CD4-positive, alpha-beta T cell (primary cell): ENCODE results near the gene TENM4. TPM values are rescaled to one million over a fixed set of nuclear protein-coding genes. Genes with fewer than 3 reads are reported as not detected.

Source experiments
- ATAC-seq: fragments of 200-7000 bp; cut with Tn5 transposase; one replicate; pipeline ENCODE4 v1.10.0; 2022; ENCODE audit warnings: mild to moderate bottlenecking; ENCODE audit not compliant: poor library complexity
- CTCF ChIA-PET: fragments of 350-600 bp; sonication (Branson Sonifier 250); formaldehyde crosslinking; loops from one replicate; lab custom pipeline; 2021; ENCODE audit warnings: antibody characterized with exemption, inconsistent platforms; lab: Charles Lee
- POLR2A ChIA-PET: fragments of 350-600 bp; sonication (Branson Sonifier 250); formaldehyde crosslinking; loops from one replicate; lab custom pipeline; 2021; ENCODE audit warnings: antibody characterized with exemption, inconsistent platforms; lab: Charles Lee
- DNase-seq, 14 experiments: peaks; one replicate each; pipeline ENCODE4 v3.0.0-alpha.2; 2013 to 2020; ENCODE audit warnings: mixed read lengths in 2 of 14
- H3K27ac ChIP-seq, 2 donors: one replicate each; pipeline versions ENCODE4 v1.5.1 to v1.7.0; 2013; ENCODE audit warnings: low read length in 2 of 2, low read depth in 1 of 2, mild to moderate bottlenecking in 1 of 2
- H3K27me3 ChIP-seq, 2 experiments: 1 replicate in 1 of 2; 2 replicates in 1 of 2; pipeline versions ENCODE4 v1.6.1 to v1.7.0; 2013; ENCODE audit warnings: low read length in 2 of 2, control low read depth in 1 of 2, mild to moderate bottlenecking in 1 of 2, moderate library complexity in 1 of 2; ENCODE audit not compliant: insufficient read depth in 2 of 2, control insufficient read depth in 1 of 2
- H3K36me3 ChIP-seq: one replicate; pipeline ENCODE4 v1.6.1; 2013; ENCODE audit warnings: low read length, control low read depth; ENCODE audit not compliant: insufficient read depth
- H3K4me1 ChIP-seq: one replicate; pipeline ENCODE4 v1.6.1; 2013; ENCODE audit warnings: low read length, control low read depth; ENCODE audit not compliant: insufficient read depth
- H3K4me3 ChIP-seq: one replicate; pipeline ENCODE4 v1.5.1; 2013; ENCODE audit warnings: mild to moderate bottlenecking, low read length, moderate library complexity
- H3K9me3 ChIP-seq, 2 experiments: 1 replicate in 1 of 2; 2 replicates in 1 of 2; pipeline versions ENCODE4 v1.6.1 to v1.7.0; 2013; ENCODE audit warnings: low read length in 2 of 2, mild to moderate bottlenecking in 2 of 2, control low read depth in 1 of 2, moderate library complexity in 1 of 2; ENCODE audit not compliant: control insufficient read depth in 1 of 2, insufficient read depth in 1 of 2
- H3K27ac Mint-ChIP-seq: one replicate; pipeline ENCODE4 v1.8.0; 2020; ENCODE audit warnings: mixed read lengths
- H3K27me3 Mint-ChIP-seq: one replicate; pipeline ENCODE4 v1.8.0; 2021; ENCODE audit warnings: mixed read lengths
- H3K36me3 Mint-ChIP-seq: one replicate; pipeline ENCODE4 v1.8.0; 2021; ENCODE audit warnings: low read depth, mixed read lengths
- H3K4me1 Mint-ChIP-seq: one replicate; pipeline ENCODE4 v1.8.0; 2021; ENCODE audit warnings: low read depth, mixed read lengths
- H3K4me3 Mint-ChIP-seq: one replicate; pipeline ENCODE4 v1.8.0; 2020; ENCODE audit warnings: mild to moderate bottlenecking, mixed read lengths
- H3K9me3 Mint-ChIP-seq: one replicate; pipeline ENCODE4 v1.8.0; 2020; ENCODE audit warnings: mixed read lengths
- CTCF ChIP-seq: fragments of 200-600 bp; IDR thresholded peaks from one replicate; pipeline ENCODE4 v1.8.0; 2022; ENCODE audit warnings: antibody characterized with exemption, mild to moderate bottlenecking
- intact Hi-C, 2 experiments: fragments of 100-400 bp; cut with DNase I in 1 of 2; cut with micrococcal nuclease in 1 of 2; formaldehyde crosslinking; loops; one replicate each; pipeline versions ENCODE4 v1.15.1 to v1.9.0; 2023 to 2025; cut with DNase I, micrococcal nuclease
- total RNA-seq, 174 experiments: library from RNA in 2 of 174; stranded (reverse) in 2 of 174; gene quantifications; one replicate each; pipeline ENCODE4 v1.2.3 and lab custom pipeline; 2021 to 2026

TENM4 gene
- total RNA-seq, 2 experiments from 2014 or later, result 0.22 to 0.31 TPM

- no peak for TF ChIP-seq CTCF
- Mint-ChIP-seq H3K4me3 (no peak overlapping the region), H3K9me3 (no peaks in the 10 kb centered on the region), H3K36me3 (no peaks in the 10 kb centered on the region), H3K27me3 (peaks cover 5% of the 10 kb centered on the region), H3K27ac (no peak overlapping the region), H3K4me1 (no peaks in the 10 kb centered on the region)
- ATAC-seq, result no peak
- Histone ChIP-seq H3K27ac (no peak overlapping the region), H3K4me3 (no peak overlapping the region), H3K27me3 (no peaks in the 10 kb centered on the region), H3K9me3 (no peaks in the 10 kb centered on the region), H3K36me3 (no peaks in the 10 kb centered on the region), H3K4me1 (no peaks in the 10 kb centered on the region)
- no peak for DNase-seq
- POLR2A ChIA-PET, result no interaction called here
- CTCF ChIA-PET, result no interaction called here
- intact Hi-C loops, result no loop called here
Measured at GRCh38 chr11:79156031-79156430, 284.8 kb downstream of the TENM4 start.

GRCh38 chr11:79155237-79155636 is 285.6 kb downstream of the TENM4 start:
- ChIA-PET CTCF (no interaction called here), POLR2A (no interaction called here)
- H3K9me3 Mint-ChIP-seq, result no peaks in the 10 kb centered on the region
- ATAC-seq (no peak), DNase-seq (no peak)
- Histone ChIP-seq H3K36me3 (no peaks in the 10 kb centered on the region), H3K27ac (no peak overlapping the region), H3K4me1 (no peaks in the 10 kb centered on the region), H3K9me3 (no peaks in the 10 kb centered on the region), H3K4me3 (no peak overlapping the region), H3K27me3 (no peaks in the 10 kb centered on the region)
- H3K4me3 Mint-ChIP-seq, result no peak overlapping the region
- TF ChIP-seq CTCF, result no peak
- H3K36me3 Mint-ChIP-seq, result no peaks in the 10 kb centered on the region
- H3K27me3 Mint-ChIP-seq, result peaks cover 4% of the 10 kb centered on the region
- intact Hi-C loops, result no loop called here
- H3K4me1 Mint-ChIP-seq, result no peaks in the 10 kb centered on the region
- H3K27ac Mint-ChIP-seq, result no peak overlapping the region

- Histone ChIP-seq H3K36me3 (no peaks in the 10 kb centered on the region), H3K4me1 (no peaks in the 10 kb centered on the region), H3K27ac (no peak overlapping the region), H3K27me3 (no peaks in the 10 kb centered on the region), H3K9me3 (no peaks in the 10 kb centered on the region), H3K4me3 (no peak overlapping the region)
- no peak overlapping the region for H3K4me3 Mint-ChIP-seq
- intact Hi-C loops, result no loop called here
- no peaks in the 10 kb centered on the region for H3K27me3 Mint-ChIP-seq
- TF ChIP-seq CTCF, result no peak
- no peaks in the 10 kb centered on the region for H3K36me3 Mint-ChIP-seq
- no peaks in the 10 kb centered on the region for H3K4me1 Mint-ChIP-seq
- H3K9me3 Mint-ChIP-seq, result no peaks in the 10 kb centered on the region
- POLR2A ChIA-PET, result no interaction called here
- DNase-seq, result no peak
- H3K27ac Mint-ChIP-seq, result no peak overlapping the region
- CTCF ChIA-PET, result no interaction called here
- no peak for ATAC-seq
Measured at GRCh38 chr11:79152511-79152910, 288.3 kb downstream of the TENM4 start.
